Measurements from ENCODE around the gene RHOT2.

Gene RHOT2

DNA sequence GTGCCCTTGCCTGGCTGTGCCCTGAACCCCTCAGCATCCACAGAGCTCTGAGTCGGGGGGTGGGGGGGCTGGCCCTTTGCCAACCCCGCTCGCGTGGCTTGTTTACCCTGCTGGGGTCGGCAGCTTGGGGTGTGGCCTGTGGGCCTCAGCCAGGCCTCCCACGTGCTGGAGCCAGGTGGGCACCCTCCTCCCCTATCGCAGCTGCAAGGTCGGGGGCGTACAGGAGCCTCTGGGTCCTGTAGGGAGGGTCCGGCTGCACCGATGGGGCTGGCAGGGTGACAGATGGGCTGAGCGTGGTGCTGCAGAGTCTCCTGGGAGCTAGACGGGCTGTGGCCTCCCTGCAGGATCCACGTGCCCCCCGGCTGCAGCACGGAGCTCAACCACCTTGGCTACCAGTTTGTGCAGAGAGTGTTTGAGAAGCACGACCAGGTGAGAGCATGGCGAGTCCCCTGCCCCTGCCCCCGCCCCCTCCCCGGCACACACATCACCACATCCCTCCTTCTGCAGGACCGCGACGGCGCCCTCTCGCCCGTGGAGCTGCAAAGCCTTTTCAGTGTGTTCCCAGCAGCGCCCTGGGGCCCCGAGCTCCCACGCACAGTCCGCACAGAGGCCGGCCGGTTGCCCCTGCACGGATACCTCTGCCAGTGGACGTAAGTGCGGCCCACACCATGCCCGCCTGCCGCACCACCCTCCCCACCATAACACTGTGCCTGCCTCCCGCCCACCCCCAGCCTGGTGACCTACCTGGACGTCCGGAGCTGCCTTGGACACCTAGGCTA lies 3.6 kb downstream of the RHOT2 start:
- no peak for DNase-seq

DNA sequence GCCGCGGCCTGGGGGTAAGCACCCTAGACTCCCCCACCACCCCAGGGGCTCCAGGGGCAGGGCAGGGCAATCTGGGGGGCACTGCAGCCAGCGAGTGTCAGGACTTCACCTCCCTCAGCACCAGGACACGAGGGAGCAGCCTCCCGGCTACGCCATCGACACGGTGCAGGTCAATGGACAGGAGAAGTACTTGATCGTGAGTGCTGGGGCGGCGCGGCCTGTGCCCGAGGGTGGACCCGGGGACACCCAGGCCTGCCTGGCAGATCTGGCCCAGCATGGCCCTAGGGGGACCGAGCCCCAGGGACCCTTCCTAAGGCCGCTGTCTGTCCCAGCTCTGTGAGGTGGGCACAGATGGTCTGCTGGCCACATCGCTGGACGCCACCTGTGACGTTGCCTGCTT lies 4.4 kb downstream of the RHOT2 start:
- DNase-seq: no peak

DNA sequence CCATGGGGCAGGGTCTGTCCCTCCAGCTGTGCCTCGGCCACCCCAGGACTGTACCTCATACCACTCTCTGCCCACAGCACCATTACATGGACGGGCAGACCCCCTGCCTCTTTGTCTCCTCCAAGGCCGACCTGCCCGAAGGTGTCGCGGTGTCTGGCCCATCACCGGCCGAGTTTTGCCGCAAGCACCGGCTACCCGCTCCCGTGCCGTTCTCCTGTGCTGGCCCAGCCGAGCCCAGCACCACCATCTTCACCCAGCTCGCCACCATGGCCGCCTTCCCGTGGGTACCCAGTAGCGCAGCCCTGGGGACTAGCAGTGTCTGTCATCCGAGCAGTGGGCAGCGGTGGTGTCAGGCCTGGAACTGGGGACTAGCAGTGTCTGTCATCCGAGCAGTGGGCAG lies 4.9 kb downstream of the RHOT2 start:
- DNase-seq: no peak

DNA sequence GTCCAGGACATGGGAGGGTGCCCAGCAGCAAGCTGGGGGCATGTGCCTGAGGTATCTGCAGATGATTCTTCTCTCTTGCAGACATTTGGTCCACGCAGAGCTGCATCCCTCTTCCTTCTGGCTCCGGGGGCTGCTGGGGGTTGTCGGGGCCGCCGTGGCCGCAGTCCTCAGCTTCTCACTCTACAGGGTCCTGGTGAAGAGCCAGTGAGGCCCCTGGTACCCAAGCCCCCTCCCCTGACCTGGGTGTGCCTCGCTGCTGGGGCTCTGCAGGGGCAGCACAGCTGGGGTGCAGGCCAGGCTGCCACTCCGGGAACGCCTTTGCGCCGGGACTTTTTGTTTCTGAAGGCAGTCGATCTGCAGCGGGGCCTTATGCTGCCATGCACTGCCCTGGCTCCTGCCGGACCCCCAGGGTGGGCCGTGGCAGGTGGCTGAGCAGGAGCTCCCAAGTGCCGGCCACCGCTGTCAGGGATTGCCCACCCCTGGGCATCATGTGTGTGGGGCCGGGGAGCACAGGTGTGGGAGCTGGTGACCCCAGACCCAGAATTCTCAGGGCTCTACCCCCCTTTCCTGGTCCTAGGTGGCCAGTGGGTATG lies 5.6 kb downstream of the RHOT2 start:
- no peak for DNase-seq

DNA sequence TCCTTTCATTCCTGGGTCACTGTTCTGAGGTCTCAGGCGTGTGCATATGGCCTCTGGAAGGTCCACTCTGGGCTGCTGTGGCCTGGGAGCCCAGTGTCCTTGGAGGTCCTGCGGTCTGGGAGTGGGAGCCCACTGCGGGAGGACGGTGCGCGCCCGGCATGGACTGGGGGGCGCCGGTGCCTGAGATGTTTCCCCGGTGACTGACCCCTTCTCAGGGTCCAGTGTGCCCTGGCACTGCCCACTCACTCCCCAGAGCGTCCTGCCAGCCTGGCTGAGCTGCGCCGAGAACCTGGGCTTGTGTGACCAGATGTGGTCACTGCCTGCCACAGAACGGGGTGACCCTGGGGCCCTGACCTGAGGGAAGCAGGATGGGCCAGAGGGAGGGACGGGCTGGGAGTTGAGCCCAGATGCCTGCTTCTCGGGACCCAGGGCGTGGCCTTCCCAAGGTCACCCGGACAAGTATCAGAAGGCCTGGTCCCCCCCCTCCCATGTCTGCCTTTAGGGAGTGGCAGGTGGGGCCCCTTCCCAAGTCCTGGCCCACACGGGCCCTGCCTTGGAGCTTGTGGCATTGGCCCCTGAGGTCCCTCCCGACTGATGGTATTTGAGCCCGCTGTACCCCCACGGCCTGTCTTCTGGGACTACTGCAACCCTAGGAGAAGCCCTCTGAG lies 6.4 kb downstream of the RHOT2 start:
- DNase-seq: no peak

DNA sequence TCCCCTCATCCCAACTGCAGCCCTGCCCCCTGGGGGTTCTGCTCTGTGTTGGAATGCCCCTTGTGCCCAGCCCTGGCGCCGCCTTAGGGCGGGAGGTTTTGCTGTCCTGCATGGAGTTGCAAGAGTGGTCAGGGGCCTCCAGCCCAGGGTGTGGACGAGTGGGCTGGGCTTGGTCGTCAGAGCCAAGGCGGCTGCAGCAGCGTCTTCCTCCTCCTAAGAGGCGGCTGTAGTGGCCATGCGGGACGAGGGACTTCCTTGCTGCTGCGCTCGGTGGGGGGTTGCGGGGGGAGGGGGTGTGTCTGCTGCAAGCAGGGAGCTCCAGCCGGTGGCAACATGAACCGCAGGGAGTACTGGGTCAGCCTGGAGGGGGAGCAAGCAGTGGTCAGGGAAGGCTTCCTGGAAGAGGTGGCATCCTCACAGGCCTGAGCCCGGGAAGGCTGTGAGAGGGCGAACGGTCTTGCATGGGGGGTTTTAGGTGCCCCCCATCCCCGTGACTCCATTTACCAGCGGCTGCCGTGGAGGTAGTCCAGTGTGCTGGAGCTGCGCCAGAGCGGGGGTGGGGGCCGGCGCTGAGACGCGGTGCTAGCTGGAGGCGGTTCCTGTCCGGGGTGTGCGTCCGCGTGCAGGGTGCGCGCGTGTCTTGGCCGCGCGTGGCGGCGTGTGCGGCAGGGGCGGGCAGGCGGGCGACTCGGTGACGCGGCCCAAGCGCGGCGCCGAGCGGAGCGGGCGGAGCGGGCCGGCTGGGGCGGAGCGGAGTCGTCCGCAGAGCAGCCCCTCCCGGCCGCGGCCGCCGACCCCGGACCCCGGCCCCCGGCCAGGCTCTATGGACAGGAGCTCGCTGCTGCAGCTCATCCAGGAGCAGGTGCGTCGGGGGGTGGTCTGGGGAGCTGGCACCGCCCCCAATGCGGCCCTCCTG lies 7.3 kb downstream of the RHOT2 start, which contains the start of gene RHBDL1:
TSS of gene RHBDL1 (plus strand) at position 704 of the 916 bp plus-strand sequence. CDS start at position 824, 120 bp downstream.
- DNase-seq: no peak

DNA sequence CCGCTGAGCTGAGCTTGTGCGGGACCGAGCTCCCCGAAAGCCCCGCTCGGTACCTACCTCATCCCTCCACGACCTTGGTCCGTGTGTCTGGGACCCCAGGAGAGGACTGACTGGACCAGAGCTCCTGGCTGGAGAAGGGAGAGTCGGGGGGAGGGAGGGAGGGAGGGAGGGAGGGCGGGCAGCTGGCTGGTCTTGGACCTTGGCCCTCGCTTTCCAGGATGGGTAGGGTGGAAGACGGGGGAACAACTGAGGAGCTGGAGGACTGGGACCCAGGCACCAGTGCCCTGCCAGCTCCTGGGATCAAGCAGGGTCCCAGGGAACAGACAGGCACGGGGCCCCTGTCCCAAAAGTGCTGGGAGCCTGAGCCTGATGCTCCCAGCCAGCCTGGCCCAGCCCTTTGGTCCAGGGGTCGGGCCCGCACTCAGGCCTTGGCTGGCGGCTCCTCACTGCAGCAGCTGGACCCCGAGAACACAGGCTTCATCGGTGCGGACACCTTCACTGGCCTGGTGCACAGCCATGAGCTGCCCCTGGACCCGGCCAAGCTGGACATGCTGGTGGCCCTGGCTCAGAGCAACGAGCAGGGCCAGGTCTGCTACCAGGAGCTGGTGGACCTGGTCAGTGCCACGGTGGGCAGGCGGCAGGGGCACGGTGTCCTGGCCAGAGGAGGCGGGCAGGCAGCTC lies 8.1 kb downstream of the RHOT2 start:
- no peak for DNase-seq

DNA sequence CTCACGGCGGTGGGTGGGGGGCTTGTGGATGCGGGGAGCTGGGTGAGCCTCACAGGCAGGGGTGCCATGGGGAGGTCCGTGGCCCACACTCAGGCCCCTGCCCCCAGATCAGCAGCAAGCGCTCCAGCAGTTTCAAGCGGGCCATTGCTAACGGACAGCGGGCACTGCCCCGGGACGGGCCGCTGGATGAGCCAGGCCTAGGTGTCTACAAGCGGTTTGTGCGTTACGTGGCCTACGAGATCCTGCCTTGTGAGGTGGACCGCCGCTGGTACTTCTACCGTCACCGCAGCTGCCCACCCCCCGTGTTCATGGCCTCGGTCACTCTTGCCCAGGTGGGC lies 8.6 kb downstream of the RHOT2 start:
- no peak for DNase-seq

DNA sequence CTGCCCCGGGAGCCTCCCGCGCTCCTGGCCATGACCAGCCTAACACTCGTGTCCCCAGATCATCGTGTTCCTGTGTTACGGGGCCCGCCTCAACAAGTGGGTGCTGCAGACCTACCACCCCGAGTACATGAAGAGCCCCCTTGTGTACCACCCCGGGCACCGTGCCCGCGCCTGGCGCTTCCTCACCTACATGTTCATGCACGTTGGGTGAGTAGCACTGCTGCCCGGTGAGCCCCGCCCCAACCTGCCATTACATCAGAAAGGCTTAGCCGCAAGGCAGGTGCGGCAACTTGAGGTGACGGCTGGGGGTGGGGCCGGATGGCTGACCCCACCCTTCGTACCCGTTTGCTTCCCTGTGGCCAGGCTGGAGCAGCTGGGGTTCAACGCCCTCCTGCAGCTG lies 9.0 kb downstream of the RHOT2 start:
- peak; percentile 88 for DNase-seq

DNA sequence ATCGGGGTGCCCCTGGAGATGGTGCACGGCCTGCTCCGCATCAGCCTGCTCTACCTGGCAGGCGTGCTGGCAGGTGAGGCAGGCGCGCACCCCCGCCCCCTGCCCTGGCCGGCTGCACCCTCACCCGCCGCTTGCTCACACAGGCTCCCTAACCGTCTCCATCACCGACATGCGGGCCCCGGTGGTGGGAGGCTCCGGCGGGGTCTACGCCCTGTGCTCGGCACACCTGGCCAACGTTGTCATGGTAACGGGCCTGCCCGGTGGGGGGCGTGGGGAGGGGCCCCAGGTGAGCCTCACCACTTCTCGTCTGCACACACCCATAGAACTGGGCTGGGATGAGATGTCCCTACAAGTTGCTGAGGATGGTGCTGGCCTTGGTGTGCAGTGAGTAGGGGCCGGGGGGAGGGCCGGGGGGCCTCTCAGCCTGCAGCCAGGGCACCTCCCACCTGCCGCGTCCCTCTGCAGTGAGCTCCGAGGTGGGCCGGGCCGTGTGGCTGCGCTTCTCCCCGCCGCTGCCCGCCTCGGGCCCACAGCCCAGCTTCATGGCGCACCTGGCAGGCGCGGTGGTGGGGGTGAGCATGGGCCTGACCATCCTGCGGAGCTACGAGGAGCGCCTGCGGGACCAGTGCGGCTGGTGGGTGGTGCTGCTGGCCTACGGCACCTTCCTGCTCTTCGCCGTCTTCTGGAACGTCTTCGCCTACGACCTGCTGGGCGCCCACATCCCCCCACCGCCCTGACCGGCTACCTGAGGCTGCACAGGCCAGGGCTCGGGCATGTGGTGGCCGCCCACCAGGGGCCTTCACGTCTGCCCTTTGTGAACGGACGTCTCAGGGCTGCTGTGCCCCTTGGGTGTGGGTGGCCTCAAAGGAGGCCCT lies 9.6 kb downstream of the RHOT2 start:
- peak; percentile 81 for DNase-seq

DNA sequence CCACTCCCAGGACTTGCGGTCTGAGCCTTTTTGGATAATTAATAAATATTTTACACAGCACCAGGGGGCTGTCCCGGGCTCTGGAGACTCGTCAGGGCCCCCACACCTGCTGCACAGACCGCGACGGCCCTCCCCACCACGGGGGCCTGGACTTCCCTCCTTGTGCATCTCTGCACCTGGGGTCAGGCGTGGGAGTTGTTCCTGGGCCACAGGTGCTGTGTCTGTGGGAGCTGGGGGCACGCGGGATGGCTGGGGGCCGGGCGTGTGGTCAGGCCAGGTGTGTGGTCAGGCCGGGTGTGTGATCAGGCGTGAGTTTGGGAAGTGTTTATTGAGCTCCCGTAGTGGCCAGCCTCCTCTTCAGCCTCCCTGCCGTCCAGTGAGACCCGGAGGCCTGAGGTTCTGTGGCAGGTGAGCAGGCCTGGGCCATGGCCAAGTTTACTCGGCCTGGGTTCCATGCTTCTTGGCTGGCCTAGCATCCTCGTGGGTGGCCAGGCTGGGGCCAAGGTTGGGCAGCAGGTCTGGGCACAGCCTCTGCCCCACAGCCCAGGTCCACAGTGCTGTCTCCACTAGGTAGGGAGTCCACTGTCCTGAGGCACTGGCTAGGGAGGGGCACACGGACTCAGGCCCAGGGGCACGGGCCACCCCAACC lies 10.4 kb downstream of the RHOT2 start:
- no peak for DNase-seq

DNA sequence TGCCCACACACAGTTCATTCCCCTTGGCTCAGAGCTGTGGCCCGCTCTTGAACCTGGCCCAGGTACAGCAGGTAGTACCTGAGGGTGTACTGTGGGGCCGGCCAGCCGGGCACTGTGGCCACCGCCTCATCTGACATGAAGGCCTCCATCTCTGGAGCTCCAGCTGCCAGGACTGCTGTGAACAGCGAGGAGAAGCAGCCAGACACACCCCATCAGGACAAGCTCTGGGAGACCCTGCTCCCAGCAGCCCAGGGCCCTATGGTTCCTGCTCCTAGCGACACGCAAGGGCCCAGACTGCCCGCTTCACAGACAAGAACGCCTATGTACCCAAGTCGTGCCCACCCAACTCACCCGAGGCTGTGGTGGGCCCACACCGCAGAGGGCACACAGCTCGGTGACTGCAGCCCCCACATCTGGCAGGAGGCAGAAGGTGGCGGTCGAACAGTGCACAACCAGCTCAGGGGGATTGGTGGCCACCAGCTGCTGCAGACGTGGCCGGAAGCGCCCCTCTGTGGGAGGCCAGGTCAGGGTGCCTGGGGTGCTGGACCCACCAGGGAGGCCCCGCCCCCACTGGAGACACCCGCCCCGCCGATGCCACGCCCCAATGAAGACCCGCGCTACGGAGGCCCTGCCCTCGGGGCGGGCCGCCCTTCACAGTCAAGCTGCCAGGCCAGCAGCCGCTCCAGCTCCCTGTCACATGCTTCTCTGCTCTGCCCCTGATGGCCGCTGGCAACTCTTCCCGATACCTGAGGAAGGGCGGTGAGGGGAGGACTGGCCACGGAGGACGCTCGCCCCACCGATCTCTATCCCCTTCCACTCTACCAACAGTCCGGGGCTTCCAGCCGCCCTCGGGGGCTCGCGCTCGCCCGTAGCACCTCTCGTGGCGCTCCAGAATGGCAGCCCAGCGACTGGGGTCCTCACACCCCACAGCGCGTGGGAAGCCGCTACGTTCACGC lies 11.2 kb downstream of the RHOT2 start:
- DNase-seq: no peak

DNA sequence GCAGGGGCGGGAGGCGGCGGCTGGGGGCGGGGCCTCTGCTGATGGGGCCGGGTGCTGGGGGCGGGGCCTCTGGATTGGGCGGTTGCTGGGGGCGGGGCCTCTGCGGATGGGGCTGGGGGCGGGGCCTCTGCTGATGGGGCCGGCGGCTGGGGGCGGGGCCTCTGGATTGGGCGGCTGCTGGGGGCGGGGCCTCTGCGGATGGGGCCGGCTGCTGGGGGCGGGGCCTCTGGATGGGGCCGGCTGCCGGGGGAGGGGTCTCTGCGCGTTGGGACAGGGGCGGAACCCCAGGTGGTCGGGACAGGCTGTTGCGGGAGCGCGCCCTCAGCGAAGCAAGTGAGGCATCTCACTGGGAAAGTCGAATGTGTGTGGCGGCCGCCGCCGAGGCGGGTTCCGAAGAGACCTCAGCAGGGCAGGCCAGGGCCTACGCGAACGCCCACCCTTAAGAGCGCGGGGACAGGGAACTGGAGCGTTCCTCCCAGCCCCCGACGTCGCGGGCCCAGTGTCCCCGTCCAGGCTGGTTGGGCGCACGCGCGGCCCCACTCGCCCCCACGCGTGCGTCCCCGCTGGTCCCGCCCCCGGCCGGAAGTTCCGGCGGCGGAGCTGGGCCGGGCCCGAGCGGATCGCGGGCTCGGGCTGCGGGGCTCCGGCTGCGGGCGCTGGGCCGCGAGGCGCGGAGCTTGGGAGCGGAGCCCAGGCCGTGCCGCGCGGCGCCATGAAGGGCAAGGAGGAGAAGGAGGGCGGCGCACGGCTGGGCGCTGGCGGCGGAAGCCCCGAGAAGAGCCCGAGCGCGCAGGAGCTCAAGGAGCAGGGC lies 12.1 kb downstream of the RHOT2 start, which contains the start of gene STUB1:
TSS of gene STUB1 (plus strand) at position 597 of the 811 bp plus-strand sequence. CDS start at position 713, 116 bp downstream.
- peak; percentile 26 for DNase-seq

DNA sequence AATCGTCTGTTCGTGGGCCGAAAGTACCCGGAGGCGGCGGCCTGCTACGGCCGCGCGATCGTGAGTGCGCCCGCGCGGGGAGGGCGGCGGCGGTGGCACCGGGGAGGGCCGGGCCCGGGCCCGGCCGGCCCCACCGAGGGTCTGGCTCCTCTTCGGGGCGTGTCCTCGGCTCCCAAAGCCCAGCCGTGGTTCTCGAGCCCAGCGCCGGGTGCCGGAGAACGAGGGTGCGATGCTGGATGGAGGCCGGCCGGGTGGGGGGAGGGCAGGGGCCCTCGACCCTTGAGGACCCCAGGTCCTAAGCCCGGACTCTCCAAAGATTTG lies 12.7 kb downstream of the RHOT2 start:
- no peak for DNase-seq

DNA sequence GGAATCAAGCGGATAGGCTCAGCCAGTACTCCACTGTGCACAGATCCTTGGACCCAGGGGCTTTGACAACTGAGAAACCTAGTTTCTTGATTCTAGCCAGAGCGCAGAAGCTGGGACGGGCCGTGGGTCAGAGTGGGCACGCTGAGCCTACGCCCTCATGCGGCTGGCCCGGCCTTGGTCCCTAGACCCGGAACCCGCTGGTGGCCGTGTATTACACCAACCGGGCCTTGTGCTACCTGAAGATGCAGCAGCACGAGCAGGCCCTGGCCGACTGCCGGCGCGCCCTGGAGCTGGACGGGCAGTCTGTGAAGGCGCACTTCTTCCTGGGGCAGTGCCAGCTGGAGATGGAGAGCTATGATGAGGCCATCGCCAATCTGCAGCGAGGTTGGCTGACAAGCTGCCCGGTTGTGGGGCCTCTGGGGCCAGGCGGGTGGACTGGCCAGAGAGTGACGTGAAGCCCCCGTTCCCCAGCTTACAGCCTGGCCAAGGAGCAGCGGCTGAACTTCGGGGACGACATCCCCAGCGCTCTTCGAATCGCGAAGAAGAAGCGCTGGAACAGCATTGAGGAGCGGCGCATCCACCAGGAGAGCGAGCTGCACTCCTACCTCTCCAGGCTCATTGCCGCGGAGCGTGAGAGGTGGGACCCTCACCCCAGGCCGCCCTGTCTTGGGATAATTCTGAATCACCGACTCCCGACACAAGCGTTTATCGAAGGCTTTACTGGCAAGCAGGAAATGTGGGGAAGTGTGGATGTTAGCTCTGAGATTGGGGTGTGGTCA lies 13.2 kb downstream of the RHOT2 start:
- DNase-seq: no peak

DNA sequence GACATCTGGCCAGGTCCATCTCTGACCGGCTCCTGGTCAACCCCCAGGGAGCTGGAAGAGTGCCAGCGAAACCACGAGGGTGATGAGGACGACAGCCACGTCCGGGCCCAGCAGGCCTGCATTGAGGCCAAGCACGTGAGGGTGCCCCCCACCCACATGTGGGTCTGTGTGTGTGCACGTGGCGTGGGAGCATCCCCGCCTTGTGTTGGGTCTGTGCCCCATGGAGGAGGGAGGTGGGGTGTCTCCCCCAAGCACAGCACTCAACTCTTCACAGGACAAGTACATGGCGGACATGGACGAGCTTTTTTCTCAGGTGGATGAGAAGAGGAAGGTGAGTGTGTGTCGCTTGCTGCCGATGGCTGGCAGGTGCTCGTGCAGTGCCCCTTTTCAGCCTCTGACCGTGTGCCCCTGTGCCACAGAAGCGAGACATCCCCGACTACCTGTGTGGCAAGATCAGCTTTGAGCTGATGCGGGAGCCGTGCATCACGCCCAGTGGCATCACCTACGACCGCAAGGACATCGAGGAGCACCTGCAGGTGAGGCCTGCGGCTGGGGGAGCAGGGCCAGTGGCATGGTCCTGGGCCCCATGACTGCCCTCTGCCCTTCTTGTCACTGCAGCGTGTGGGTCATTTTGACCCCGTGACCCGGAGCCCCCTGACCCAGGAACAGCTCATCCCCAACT lies 14.0 kb downstream of the RHOT2 start:
- DNase-seq: no peak
